Measurements from ENCODE around the gene SCLY.

SCLY gene

GRCh38 chr2:238140040-238140439, 79.2 kb downstream of the SCLY start:
- Histone ChIP-seq H3K9me3 (ENCODE audit: insufficient read depth, low read depth, low read length) (no peaks in the 10 kb centered on the region), H3K4me3 (ENCODE audit: low read length) (no peak overlapping the region), H3K4me1 (ENCODE audit: insufficient read depth, low read length) (no peaks in the 10 kb centered on the region), H3K36me3 (ENCODE audit: insufficient read depth, low read length) (no peaks in the 10 kb centered on the region), H3K9ac (ENCODE audit: low read depth, low read length) (no peak overlapping the region), H3K27me3 (ENCODE audit: insufficient read depth, low read length) (no peaks in the 10 kb centered on the region), H3K27ac (ENCODE audit: low read depth, low read length) (no peak overlapping the region)
- 91% methylated on average over 7 of the region's 7 CpGs for WGBS

DNA sequence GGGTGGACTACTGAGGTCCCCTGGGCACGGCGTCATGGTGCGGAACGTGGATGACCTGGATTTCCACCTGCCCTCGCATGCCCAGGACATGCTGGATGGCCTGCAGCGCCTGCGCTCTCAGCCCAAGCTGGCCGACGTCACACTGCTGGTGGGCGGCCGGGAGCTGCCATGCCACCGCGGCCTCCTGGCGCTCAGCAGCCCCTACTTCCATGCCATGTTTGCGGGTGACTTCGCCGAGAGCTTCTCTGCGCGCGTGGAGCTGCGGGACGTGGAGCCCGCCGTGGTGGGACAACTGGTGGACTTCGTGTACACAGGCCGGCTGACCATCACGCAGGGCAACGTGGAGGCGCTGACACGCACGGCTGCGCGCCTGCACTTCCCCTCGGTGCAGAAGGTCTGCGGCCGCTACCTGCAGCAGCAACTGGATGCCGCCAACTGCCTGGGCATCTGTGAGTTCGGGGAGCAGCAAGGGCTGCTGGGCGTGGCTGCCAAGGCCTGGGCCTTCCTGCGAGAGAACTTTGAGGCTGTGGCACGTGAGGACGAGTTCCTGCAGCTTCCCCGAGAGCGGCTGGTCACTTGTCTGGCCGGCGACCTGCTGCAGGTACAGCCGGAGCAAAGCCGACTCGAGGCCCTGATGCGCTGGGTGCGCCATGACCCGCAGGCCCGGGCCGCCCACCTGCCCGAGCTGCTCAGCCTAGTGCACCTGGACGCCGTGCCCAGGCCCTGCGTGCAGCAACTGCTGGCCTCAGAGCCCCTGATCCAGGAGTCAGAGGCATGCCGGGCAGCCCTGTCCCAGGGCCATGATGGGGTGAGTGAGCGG, 80.1 kb downstream of the SCLY start:
- Histone ChIP-seq H3K4me3 (ENCODE audit: low read length) (no peak overlapping the region), H3K36me3 (ENCODE audit: insufficient read depth, low read length) (no peaks in the 10 kb centered on the region), H3K9ac (ENCODE audit: low read depth, low read length) (no peak overlapping the region), H3K4me1 (ENCODE audit: insufficient read depth, low read length) (no peaks in the 10 kb centered on the region), H3K27ac (ENCODE audit: low read depth, low read length) (no peak overlapping the region), H3K9me3 (ENCODE audit: insufficient read depth, low read depth, low read length) (no peaks in the 10 kb centered on the region), H3K27me3 (ENCODE audit: insufficient read depth, low read length) (no peaks in the 10 kb centered on the region)
- 94% methylated on average over 60 of the region's 60 CpGs for WGBS

GRCh38 chr2:238141541-238142318, 80.9 kb downstream of the SCLY start:
- Histone ChIP-seq H3K4me1 (ENCODE audit: insufficient read depth, low read length) (no peaks in the 10 kb centered on the region), H3K9me3 (ENCODE audit: insufficient read depth, low read depth, low read length) (no peaks in the 10 kb centered on the region), H3K9ac (ENCODE audit: low read depth, low read length) (no peak overlapping the region), H3K36me3 (ENCODE audit: insufficient read depth, low read length) (no peaks in the 10 kb centered on the region), H3K27ac (ENCODE audit: low read depth, low read length) (no peak overlapping the region), H3K27me3 (ENCODE audit: insufficient read depth, low read length) (no peaks in the 10 kb centered on the region), H3K4me3 (ENCODE audit: low read length) (no peak overlapping the region)
- WGBS = 94% methylated on average over 10 of the region's 10 CpGs

DNA sequence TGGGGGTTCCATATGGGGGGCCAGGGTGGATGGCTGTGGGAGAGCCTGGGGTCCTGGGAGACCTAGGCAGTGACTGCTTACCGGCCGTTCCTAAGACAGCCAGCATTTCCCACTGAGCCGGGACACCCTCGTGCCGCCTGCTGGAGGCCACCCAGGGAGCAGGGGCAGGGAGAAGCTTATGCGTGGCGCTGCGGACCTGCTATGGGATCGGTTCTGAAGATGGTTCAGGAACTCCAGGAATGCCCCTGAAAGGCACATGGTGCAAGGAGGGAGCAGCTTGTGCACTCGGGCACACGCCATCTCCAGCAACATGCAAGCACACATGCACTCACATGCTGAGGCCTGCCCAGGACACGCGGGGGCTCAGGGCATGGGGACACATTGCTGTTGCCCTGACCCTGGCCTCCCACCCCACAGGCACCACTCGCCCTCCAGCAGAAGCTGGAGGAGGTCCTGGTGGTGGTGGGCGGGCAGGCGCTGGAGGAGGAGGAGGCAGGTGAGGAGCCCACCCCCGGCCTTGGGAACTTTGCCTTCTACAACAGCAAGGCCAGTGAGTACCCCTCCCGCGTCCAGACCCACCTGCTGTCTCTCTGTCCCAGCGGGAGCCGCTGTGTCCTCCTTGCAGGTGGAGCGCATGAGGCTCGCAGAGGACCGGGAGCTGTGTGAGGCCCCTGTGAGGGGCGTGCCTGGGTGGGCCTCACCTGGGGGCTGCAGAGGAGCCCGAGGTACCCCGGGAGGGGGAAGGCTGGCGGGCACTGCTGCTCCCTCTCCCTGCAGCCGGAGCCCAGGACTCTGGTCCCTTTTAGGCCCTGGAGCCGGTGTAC, 81.8 kb downstream of the SCLY start:
- 87% methylated on average over 29 of the region's 30 CpGs for WGBS
- H3K4me1 ChIP-seq (ENCODE audit: insufficient read depth, low read length) = no peaks in the 10 kb centered on the region

GRCh38 chr2:238143239-238143951, 82.6 kb downstream of the SCLY start:
- Histone ChIP-seq H3K4me1 (ENCODE audit: insufficient read depth, low read length) (no peaks in the 10 kb centered on the region), H3K4me3 (ENCODE audit: low read length) (no peak overlapping the region), H3K27ac (ENCODE audit: low read depth, low read length) (no peak overlapping the region), H3K27me3 (ENCODE audit: insufficient read depth, low read length) (no peaks in the 10 kb centered on the region), H3K36me3 (ENCODE audit: insufficient read depth, low read length) (no peaks in the 10 kb centered on the region), H3K9ac (ENCODE audit: low read depth, low read length) (no peak overlapping the region), H3K9me3 (ENCODE audit: insufficient read depth, low read depth, low read length) (no peaks in the 10 kb centered on the region)
- 92% methylated on average over 20 of the region's 20 CpGs for WGBS

More for the DNA sequence above, 81.8 kb downstream of the SCLY start:
- H3K27me3 ChIP-seq (ENCODE audit: insufficient read depth, low read length) = no peaks in the 10 kb centered on the region
- H3K9ac ChIP-seq (ENCODE audit: low read depth, low read length) = no peak overlapping the region
- no peak overlapping the region for H3K27ac ChIP-seq (ENCODE audit: low read depth, low read length)
- H3K9me3 ChIP-seq (ENCODE audit: insufficient read depth, low read depth, low read length) = no peaks in the 10 kb centered on the region
- no peaks in the 10 kb centered on the region for H3K36me3 ChIP-seq (ENCODE audit: insufficient read depth, low read length)
- H3K4me3 ChIP-seq (ENCODE audit: low read length) = no peak overlapping the region

- Histone ChIP-seq H3K36me3 (ENCODE audit: insufficient read depth, low read length) (no peaks in the 10 kb centered on the region), H3K4me1 (ENCODE audit: insufficient read depth, low read length) (no peaks in the 10 kb centered on the region), H3K27ac (ENCODE audit: low read depth, low read length) (no peak overlapping the region), H3K9me3 (ENCODE audit: insufficient read depth, low read depth, low read length) (no peaks in the 10 kb centered on the region), H3K4me3 (ENCODE audit: low read length) (no peak overlapping the region), H3K27me3 (ENCODE audit: insufficient read depth, low read length) (no peaks in the 10 kb centered on the region), H3K9ac (ENCODE audit: low read depth, low read length) (no peak overlapping the region)
- 91% methylated on average over 5 of the region's 5 CpGs for WGBS
Measured at GRCh38 chr2:238144262-238144661, 83.5 kb downstream of the SCLY start.

GRCh38 chr2:238145046-238145445, 84.2 kb downstream of the SCLY start:
- no peak overlapping the region for H3K27ac ChIP-seq (ENCODE audit: low read depth, low read length)
- no peak overlapping the region for H3K4me3 ChIP-seq (ENCODE audit: low read length)
- no peak overlapping the region for H3K9ac ChIP-seq (ENCODE audit: low read depth, low read length)
- no peaks in the 10 kb centered on the region for H3K36me3 ChIP-seq (ENCODE audit: insufficient read depth, low read length)
- WGBS = 85% methylated on average over 12 of the region's 12 CpGs
- no peaks in the 10 kb centered on the region for H3K27me3 ChIP-seq (ENCODE audit: insufficient read depth, low read length)
- no peaks in the 10 kb centered on the region for H3K4me1 ChIP-seq (ENCODE audit: insufficient read depth, low read length)
- no peaks in the 10 kb centered on the region for H3K9me3 ChIP-seq (ENCODE audit: insufficient read depth, low read depth, low read length)

DNA sequence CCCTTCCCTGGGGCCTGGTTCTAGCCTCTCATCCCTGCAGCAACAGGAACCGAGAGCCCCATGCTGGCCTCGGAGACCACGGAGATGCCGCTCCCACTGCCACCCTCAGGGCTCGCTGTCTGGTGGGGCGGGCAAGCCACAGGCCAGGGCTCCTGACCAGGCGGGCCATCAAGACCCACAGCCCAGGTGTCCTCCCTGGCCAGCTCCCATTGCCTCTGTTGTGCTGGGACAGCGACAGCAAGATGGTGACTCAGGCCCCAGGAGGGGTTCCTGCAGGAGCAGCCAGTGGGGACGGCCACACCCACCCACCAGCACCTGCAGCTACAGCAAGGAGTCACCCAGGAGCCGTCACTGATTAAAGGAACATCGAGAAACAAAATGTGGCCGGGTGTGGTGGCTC, 85.0 kb downstream of the SCLY start:
- no peaks in the 10 kb centered on the region for H3K27me3 ChIP-seq (ENCODE audit: insufficient read depth, low read length)
- H3K9me3 ChIP-seq (ENCODE audit: insufficient read depth, low read depth, low read length) = no peaks in the 10 kb centered on the region
- no peak overlapping the region for H3K4me3 ChIP-seq (ENCODE audit: low read length)
- WGBS = 86% methylated on average over 12 of the region's 12 CpGs
- H3K4me1 ChIP-seq (ENCODE audit: insufficient read depth, low read length) = no peaks in the 10 kb centered on the region
- H3K9ac ChIP-seq (ENCODE audit: low read depth, low read length) = no peak overlapping the region
- no peak overlapping the region for H3K27ac ChIP-seq (ENCODE audit: low read depth, low read length)
- no peaks in the 10 kb centered on the region for H3K36me3 ChIP-seq (ENCODE audit: insufficient read depth, low read length)

- no peak overlapping the region for H3K9ac ChIP-seq (ENCODE audit: low read depth, low read length)
- H3K36me3 ChIP-seq (ENCODE audit: insufficient read depth, low read length) = no peaks in the 10 kb centered on the region
- H3K9me3 ChIP-seq (ENCODE audit: insufficient read depth, low read depth, low read length) = no peaks in the 10 kb centered on the region
- 91% methylated on average over 13 of the region's 13 CpGs for WGBS
- no peaks in the 10 kb centered on the region for H3K4me1 ChIP-seq (ENCODE audit: insufficient read depth, low read length)
- H3K27me3 ChIP-seq (ENCODE audit: insufficient read depth, low read length) = no peaks in the 10 kb centered on the region
- no peak overlapping the region for H3K4me3 ChIP-seq (ENCODE audit: low read length)
- no peak overlapping the region for H3K27ac ChIP-seq (ENCODE audit: low read depth, low read length)
Measured at GRCh38 chr2:238146884-238147544, 86.2 kb downstream of the SCLY start.

- 95% methylated on average over 15 of the region's 15 CpGs for WGBS
- Histone ChIP-seq H3K27me3 (ENCODE audit: insufficient read depth, low read length) (no peaks in the 10 kb centered on the region), H3K9me3 (ENCODE audit: insufficient read depth, low read depth, low read length) (no peaks in the 10 kb centered on the region), H3K9ac (ENCODE audit: low read depth, low read length) (no peak overlapping the region), H3K36me3 (ENCODE audit: insufficient read depth, low read length) (no peaks in the 10 kb centered on the region), H3K4me1 (ENCODE audit: insufficient read depth, low read length) (no peaks in the 10 kb centered on the region), H3K4me3 (ENCODE audit: low read length) (no peak overlapping the region), H3K27ac (ENCODE audit: low read depth, low read length) (no peak overlapping the region)
Measured at GRCh38 chr2:238148981-238149380, 88.2 kb downstream of the SCLY start.

Measured in HUES64 (cell line).